ENCODE data around the gene VWA5A.

GRCh38 chr11:124094731-124095130 lies 20.5 kb upstream of the VWA5A start:
- no peak for TF ChIP-seq CTCF (IDR thresholded peaks at IDR 0.05; ENCODE audit: low read length)
- no peak for TF ChIP-seq EZH2 (IDR thresholded peaks at IDR 0.05; ENCODE audit: borderline replicate concordance, low read length)
